H1 (cell line): ENCODE measurements around the gene EZH1. TPM values are rescaled to one million over a fixed set of nuclear protein-coding genes. Genes with fewer than 3 reads are reported as not detected.

Experiments used
- BCL11A ChIP-seq, 2 experiments: IDR thresholded peaks; one replicate each; pipeline ENCODE4 v1.6.1; 2011; ENCODE audit warnings: low read depth in 2 of 2, low read length in 2 of 2, mild to moderate bottlenecking in 2 of 2
- BRCA1 ChIP-seq: IDR thresholded peaks from 2 replicates; pipeline ENCODE4 v1.6.1; 2012; ENCODE audit warnings: low read depth, low read length, improper control_type of control experiment
- CBX8 ChIP-seq: fragments of 300-800, 300-1000 bp; sonication (generic); IDR thresholded peaks from 2 replicates; pipeline ENCODE4 v1.7.1; 2016; ENCODE audit warnings: low read depth, low read length, borderline replicate concordance
- CHD2 ChIP-seq: IDR thresholded peaks from 2 replicates; pipeline ENCODE4 v1.6.1; 2012; ENCODE audit warnings: low read length, improper control_type of control experiment
- CTBP2 ChIP-seq: IDR thresholded peaks from 2 replicates; pipeline ENCODE4 v1.7.0; 2011; ENCODE audit warnings: borderline replicate concordance, mild to moderate bottlenecking, moderate library complexity, mixed read lengths, low read length; ENCODE audit not compliant: insufficient read depth, insufficient read length
- E2F6 ChIP-seq: IDR thresholded peaks from 2 replicates; pipeline ENCODE4 v1.6.1; 2012; ENCODE audit warnings: inconsistent platforms
- EP300 ChIP-seq, 2 experiments: IDR thresholded peaks; 1 replicate in 1 of 2; 2 replicates in 1 of 2; pipeline ENCODE4 v1.6.1; 2011 to 2012; ENCODE audit warnings: low read depth in 2 of 2, low read length in 2 of 2, mild to moderate bottlenecking in 2 of 2, borderline replicate concordance in 1 of 2, inconsistent platforms in 1 of 2, moderate library complexity in 1 of 2
- EZH2 ChIP-seq: fragments of 200-600 bp; sonication (generic); IDR thresholded peaks from 2 replicates; pipeline ENCODE4 v1.7.1; 2012; ENCODE audit warnings: low read depth, mild to moderate bottlenecking, moderate library complexity, low read length, inconsistent platforms; ENCODE audit not compliant: severe bottlenecking
- HDAC2 ChIP-seq, 2 experiments: fragments of 300-600 bp in 1 of 2; sonication (generic) in 1 of 2; IDR thresholded peaks; 2 replicates each; pipeline ENCODE4 v1.6.1; 2011 to 2012; ENCODE audit warnings: low read depth in 2 of 2, low read length in 2 of 2, mild to moderate bottlenecking in 2 of 2, moderate library complexity in 2 of 2, borderline replicate concordance in 1 of 2, inconsistent platforms in 1 of 2
- JUN ChIP-seq: IDR thresholded peaks from 2 replicates; pipeline ENCODE4 v1.6.1; 2011; ENCODE audit warnings: low read depth, mild to moderate bottlenecking, improper control_type of control experiment, low read length
- JUND ChIP-seq: IDR thresholded peaks from 2 replicates; pipeline ENCODE4 v1.6.1; 2011; ENCODE audit warnings: mild to moderate bottlenecking, improper control_type of control experiment, low read length
- KDM4A ChIP-seq: IDR thresholded peaks from one replicate; pipeline ENCODE4 v1.7.1; 2012; ENCODE audit warnings: low read depth, mild to moderate bottlenecking, moderate library complexity, low read length, inconsistent platforms; ENCODE audit not compliant: severe bottlenecking
- MAFK ChIP-seq: IDR thresholded peaks from 2 replicates; pipeline ENCODE4 v1.6.1; 2012; ENCODE audit warnings: low read depth, mild to moderate bottlenecking, improper control_type of control experiment, low read length
- NANOG ChIP-seq: IDR thresholded peaks from 2 replicates; pipeline ENCODE4 v1.6.1; 2011; ENCODE audit warnings: low read length, low read depth, mild to moderate bottlenecking, inconsistent platforms; ENCODE audit not compliant: insufficient read depth, poor library complexity, severe bottlenecking
- POLR2A ChIP-seq, 2 experiments: IDR thresholded peaks; 1 replicate in 1 of 2; 2 replicates in 1 of 2; pipeline ENCODE4 v1.6.1; 2011; ENCODE audit warnings: low read depth in 2 of 2, low read length in 2 of 2, mild to moderate bottlenecking in 2 of 2; ENCODE audit errors: control extremely low read depth in 1 of 2
- POU5F1 ChIP-seq: IDR thresholded peaks from 2 replicates; pipeline ENCODE4 v1.6.1; 2011; ENCODE audit warnings: low read depth, mild to moderate bottlenecking, low read length, moderate library complexity
- SIX5 ChIP-seq: IDR thresholded peaks from 2 replicates; pipeline ENCODE4 v1.6.1; 2011; ENCODE audit warnings: mild to moderate bottlenecking, low read depth, low read length
- SP1 ChIP-seq: IDR thresholded peaks from 2 replicates; pipeline ENCODE4 v1.6.1; 2011; ENCODE audit warnings: low read depth, low read length
- SP4 ChIP-seq: IDR thresholded peaks from 2 replicates; pipeline ENCODE4 v1.6.1; 2012; ENCODE audit warnings: low read length, inconsistent platforms
- TAF1 ChIP-seq: IDR thresholded peaks from 2 replicates; pipeline ENCODE4 v1.6.1; 2011; ENCODE audit warnings: mild to moderate bottlenecking, low read depth, low read length
- TBP ChIP-seq: IDR thresholded peaks from 2 replicates; pipeline ENCODE4 v1.6.1; 2011; ENCODE audit warnings: low read depth, low read length, improper control_type of control experiment
- USF2 ChIP-seq: IDR thresholded peaks from 2 replicates; pipeline ENCODE4 v1.6.1; 2011; ENCODE audit warnings: low read length, improper control_type of control experiment
- polyA plus RNA-seq, 7 experiments: library from polyadenylated mRNA; depleted of rRNA in 3 of 7; stranded (reverse) in 5 of 7; unstranded in 2 of 7; fragments of >200 nt in 5 of 7; fragments of 200-250 nt in 2 of 7; gene quantifications; 1 replicate in 5 of 7; 2 replicates in 1 of 7; 4 replicates in 1 of 7; pipeline versions ENCODE4 v1.2.1 to v1.2.3, GENCODE V29; 2011 to 2013; ENCODE audit warnings: missing spikeins in 2 of 7, mixed read lengths in 2 of 7
- total RNA-seq: library from RNA; stranded (reverse); fragmentation: NEBNext Ultra II Directional; extraction: Animal tissue kit (Norgen Biotek cat#: 25700); gene quantifications from 2 replicates; pipeline ENCODE4 v1.2.1, GENCODE V29; 2021

Gene EZH1
- total and polyA plus RNA-seq, 2 of the 8 experiments (the other 6 are each of a cell fraction or from before 2014, with no cell fraction given), result 17.4 to 20.8 TPM

GRCh38 chr17:42659079-42659931 is 85.5 kb downstream of the EZH1 start, which contains the start of gene TUBG2 (continued):
- TF ChIP-seq KDM4A (peak; percentile 84), CHD2 (0 out of 2 replicates have a peak, but pooled peaks have one; percentile 30), CBX8 (no peak), TAF1 (peak; percentile 47; the same call in 1 of the 2 replicates), EZH2 (no peak), CTBP2 (no peak), JUN (no peak), POU5F1 (no peak), BCL11A (IDR thresholded peaks at IDR 0.05; ENCODE audit: low read depth in 2 of 2, low read length in 2 of 2) (no peak), SIX5 (no peak), HDAC2 (IDR thresholded peaks at IDR 0.05; ENCODE audit: borderline replicate concordance in 1 of 2, low read depth in 2 of 2, low read length in 2 of 2) (no peak), NANOG (no peak), EP300 (IDR thresholded peaks at IDR 0.05; ENCODE audit: borderline replicate concordance in 1 of 2, low read depth in 2 of 2, low read length in 2 of 2) (no peak), POLR2A (IDR thresholded peaks at IDR 0.05; ENCODE audit: control extremely low read depth in 1 of 2, low read depth in 2 of 2, low read length in 2 of 2) (peak in 1 of 2 experiments; percentile 67; a peak in 1 of 3 replicates), BRCA1 (no peak), E2F6 (peak; percentile 38; the same call in 1 of the 2 replicates), USF2 (no peak), JUND (no peak), SP4 (no peak), TBP (peak; percentile 36; the same call in 1 of the 2 replicates), SP1 (peak; percentile 52; the same call in 1 of the 2 replicates), MAFK (no peak)
